Stimulated activated CD8-positive, alpha-beta memory T cell treated with anti-CD3 and anti-CD28 coated beads, Interleukin-15, amount 100 ng/mL, for 24 hours (primary cell): ENCODE results near the gene XXYLT1.
"Not testable (repeated sequence)": the region's sequence is repeated elsewhere in the genome, so short reads cannot be mapped to it uniquely, and the experiment has no call there.

Experiments used
- DNase-seq: peaks from one replicate; pipeline ENCODE4 v3.0.0-alpha.2; 2020; ENCODE audit warnings: low read depth

XXYLT1 gene

GRCh38 chr3:195063581-195064193 is 207.3 kb downstream of the XXYLT1 start:
- DNase-seq, result no peak

- no peak for DNase-seq
These were observed 208.0 kb downstream of the XXYLT1 start for GRCh38 chr3:195062866-195063540.

- no peak for DNase-seq
These were observed 209.0 kb downstream of the XXYLT1 start for GRCh38 chr3:195061756-195062655.

GRCh38 chr3:195060531-195061291 is 210.2 kb downstream of the XXYLT1 start:
- DNase-seq, result no peak

GRCh38 chr3:195060217-195060481 is 210.8 kb downstream of the XXYLT1 start:
- DNase-seq, result no peak

GRCh38 chr3:195059471-195060216 is 211.3 kb downstream of the XXYLT1 start:
- no peak for DNase-seq

- no peak for DNase-seq
These were observed 212.0 kb downstream of the XXYLT1 start for GRCh38 chr3:195059006-195059350.

- no peak for DNase-seq
These were observed 212.5 kb downstream of the XXYLT1 start for GRCh38 chr3:195058336-195059005.

GRCh38 chr3:195057716-195058115 is 213.2 kb downstream of the XXYLT1 start:
- DNase-seq, result no peak

GRCh38 chr3:195056506-195056905 is 214.5 kb downstream of the XXYLT1 start:
- DNase-seq, result no peak

- DNase-seq, result no peak
These were observed 216.6 kb downstream of the XXYLT1 start for GRCh38 chr3:195054311-195054710.

GRCh38 chr3:195052939-195053338 is 218.0 kb downstream of the XXYLT1 start:
- no peak for DNase-seq

GRCh38 chr3:195050296-195050695 is 220.7 kb downstream of the XXYLT1 start:
- DNase-seq, result not testable (repeated sequence)

GRCh38 chr3:195048059-195048905 is 222.7 kb downstream of the XXYLT1 start:
- DNase-seq, result no peak

- no peak for DNase-seq
These were observed 223.4 kb downstream of the XXYLT1 start for GRCh38 chr3:195047536-195047935.

GRCh38 chr3:195046441-195046840 is 224.5 kb downstream of the XXYLT1 start:
- DNase-seq, result no peak

GRCh38 chr3:195045481-195046210 is 225.3 kb downstream of the XXYLT1 start:
- no peak for DNase-seq

- DNase-seq, result no peak
These were observed 226.5 kb downstream of the XXYLT1 start for GRCh38 chr3:195044411-195044810.

- DNase-seq, result no peak
These were observed 227.2 kb downstream of the XXYLT1 start for GRCh38 chr3:195043607-195044339.
